Aorta (tissue), 5 donors: ENCODE results near the gene ENHO. TPM values are rescaled to one million over a fixed set of nuclear protein-coding genes. Genes with fewer than 3 reads are reported as not detected.

Experiments
- ATAC-seq: fragments of 200-7000 bp; cut with Tn5 transposase; one replicate; pipeline ENCODE4 v1.9.1; 2022; ENCODE audit warnings: moderate library complexity; ENCODE audit not compliant: low FRiP score
- DNase-seq, 2 donors: peaks; one replicate each; pipeline ENCODE4 v3.0.0-alpha.2; 2020
- H3K27ac ChIP-seq, 2 donors: one replicate each; pipeline ENCODE4 v1.5.1; 2013; ENCODE audit warnings: low read length in 2 of 2, mild to moderate bottlenecking in 2 of 2, moderate library complexity in 2 of 2, control low read depth in 1 of 2, inconsistent platforms in 1 of 2, low read depth in 1 of 2
- H3K27me3 ChIP-seq, 2 donors: one replicate each; pipeline ENCODE4 v1.6.1; 2013; ENCODE audit warnings: control low read depth in 1 of 2, low read length in 1 of 2, mild to moderate bottlenecking in 1 of 2, moderate library complexity in 1 of 2; ENCODE audit not compliant: insufficient read depth in 2 of 2, control insufficient read depth in 1 of 2
- H3K36me3 ChIP-seq, 2 donors: one replicate each; pipeline ENCODE4 v1.6.1; 2013; ENCODE audit warnings: control low read depth in 1 of 2, low read length in 1 of 2, mild to moderate bottlenecking in 1 of 2; ENCODE audit not compliant: insufficient read depth in 2 of 2, control insufficient read depth in 1 of 2
- H3K4me1 ChIP-seq, 2 donors: one replicate each; pipeline ENCODE4 v1.6.1; 2013; ENCODE audit warnings: low read length in 2 of 2, control low read depth in 1 of 2, mild to moderate bottlenecking in 1 of 2, moderate library complexity in 1 of 2; ENCODE audit not compliant: insufficient read depth in 2 of 2, control insufficient read depth in 1 of 2
- H3K4me3 ChIP-seq, 2 donors: one replicate each; pipeline ENCODE4 v1.5.1; 2013; ENCODE audit warnings: low read length in 2 of 2, control low read depth in 1 of 2, mild to moderate bottlenecking in 1 of 2
- H3K9me3 ChIP-seq: one replicate; pipeline ENCODE4 v1.6.1; 2013; ENCODE audit warnings: mild to moderate bottlenecking, low read length; ENCODE audit not compliant: control insufficient read depth
- WGBS, 2 donors: extraction: QIAGEN DNeasy Blood & Tissue Kit; methylation state at CpG; one replicate each; pipeline ENCODE4 v1.1.7; 2013; 5-methylcytosine and 5-hydroxymethylcytosine counted together
- intact Hi-C, 2 donors: fragments of 100-400 bp; cut with DNase I; formaldehyde crosslinking; loops; one replicate each; pipeline versions ENCODE4 v1.14.2 to v1.15.0; 2022
- polyA plus RNA-seq, 2 donors: library from polyadenylated mRNA; stranded (reverse); fragments of 200-250 nt; gene quantifications; one replicate each; pipeline ENCODE4 v1.2.3, GENCODE V29; 2013
- total RNA-seq, 2 donors: library from RNA; stranded (reverse); fragmentation: NEBNext Ultra II Directional; extraction: Animal tissue kit (Norgen Biotek cat#: 25700); gene quantifications; one replicate each; pipeline ENCODE4 v1.2.1, GENCODE V29; 2021
- donor health status: healthy with polysubstance abuse.
- donor health status: Bipolar disorder and iron deficiency.
- donor health status: DM: no; HTN: no; CAD: no.
- donor health status: DM: no; HTN: no; CAD: no.
- donor health status: DM: yes; HTN: yes; CAD: no.

The ENHO gene
- total and polyA plus RNA-seq, 4 donors = not detected

GRCh38 chr9:34500623-34501267 is 22.0 kb downstream of the ENHO start:
- no peaks in the 10 kb centered on the region for H3K4me1 ChIP-seq
- H3K9me3 ChIP-seq = no peaks in the 10 kb centered on the region
- H3K27ac ChIP-seq = no peak overlapping the region
- H3K27me3 ChIP-seq = no peaks in the 10 kb centered on the region
- ATAC-seq = peak; percentile 73
- no peaks in the 10 kb centered on the region for H3K36me3 ChIP-seq
- H3K4me3 ChIP-seq = no peak overlapping the region
- DNase-seq = peak; percentile 49 to 84
- intact Hi-C loops = loop anchor here (1.0 to 5.0 kb wide), 5 partner anchors 43 to 102 kb away; partner anchors contain the start of genes DNAI1 (in 1 of the 2) and FAM219A (in 1 of the 2)
- WGBS, 2 donors = 0 to 2% methylated on average over 6 of the region's 6 CpGs

GRCh38 chr9:34499076-34499475 is 23.7 kb downstream of the ENHO start:
- Histone ChIP-seq H3K4me3 (no peak overlapping the region), H3K9me3 (no peaks in the 10 kb centered on the region), H3K27ac (no peak overlapping the region), H3K4me1 (no peaks in the 10 kb centered on the region), H3K36me3 (no peaks in the 10 kb centered on the region), H3K27me3 (no peaks in the 10 kb centered on the region)
- DNase-seq (no peak), ATAC-seq (no peak)
- intact Hi-C loops = loop anchor here in 1 of 2 donors (5.0 kb wide), 1 partner anchor 97 kb away; no protein-coding TSS in a partner anchor
- 86 to 87% methylated on average over 2 of the region's 2 CpGs for WGBS, 2 donors

GRCh38 chr9:34498553-34498952 is 24.2 kb downstream of the ENHO start:
- WGBS, 2 donors = 32% methylated on average over 3 of the region's 3 CpGs
- intact Hi-C loops = loop anchor here in 1 of 2 donors (5.0 kb wide), 1 partner anchor 96 kb away; no protein-coding TSS in a partner anchor
- no peak for ATAC-seq

GRCh38 chr9:34496149-34496712 is 26.6 kb downstream of the ENHO start:
- H3K27me3 ChIP-seq = no peaks in the 10 kb centered on the region
- H3K27ac ChIP-seq = no peak overlapping the region
- WGBS, 2 donors = 84 to 88% methylated on average over 6 of the region's 6 CpGs
- no peaks in the 10 kb centered on the region for H3K4me1 ChIP-seq
- no peaks in the 10 kb centered on the region for H3K9me3 ChIP-seq
- intact Hi-C loops = loop anchor here in 1 of 2 donors (5.0 kb wide), 1 partner anchor 94 kb away; no protein-coding TSS in a partner anchor
- DNase-seq (no peak), ATAC-seq (no peak)
- H3K4me3 ChIP-seq = no peak overlapping the region
- H3K36me3 ChIP-seq = no peaks in the 10 kb centered on the region

More at GRCh38 chr9:34498553-34498952, 24.2 kb downstream of the ENHO start:
- H3K27me3 ChIP-seq = no peaks in the 10 kb centered on the region
- no peak overlapping the region for H3K27ac ChIP-seq
- no peaks in the 10 kb centered on the region for H3K36me3 ChIP-seq
- no peak overlapping the region for H3K4me3 ChIP-seq
- DNase-seq = no peak
- H3K4me1 ChIP-seq = no peaks in the 10 kb centered on the region
- no peaks in the 10 kb centered on the region for H3K9me3 ChIP-seq

GRCh38 chr9:34493972-34494535 is 28.7 kb downstream of the ENHO start:
- Histone ChIP-seq H3K36me3 (no peaks in the 10 kb centered on the region), H3K4me1 (no peaks in the 10 kb centered on the region), H3K27ac (no peak overlapping the region), H3K4me3 (no peak overlapping the region), H3K9me3 (no peaks in the 10 kb centered on the region), H3K27me3 (no peaks in the 10 kb centered on the region)
- DNase-seq = peak in 1 of 2 donors; percentile 68
- ATAC-seq = no peak
- intact Hi-C loops = no loop called here
- 32 to 35% methylated on average over 8 of the region's 8 CpGs for WGBS, 2 donors

- Histone ChIP-seq H3K27me3 (no peaks in the 10 kb centered on the region), H3K4me1 (no peaks in the 10 kb centered on the region), H3K36me3 (no peaks in the 10 kb centered on the region), H3K27ac (no peak overlapping the region), H3K9me3 (no peaks in the 10 kb centered on the region), H3K4me3 (no peak overlapping the region)
- 21 to 34% methylated on average over 2 of the region's 2 CpGs for WGBS, 2 donors
- intact Hi-C loops = no loop called here
- DNase-seq = no peak
- ATAC-seq = no peak
Observed at GRCh38 chr9:34492051-34492450, 30.7 kb downstream of the ENHO start.

- 55 to 63% methylated on average over 2 of the region's 2 CpGs for WGBS, 2 donors
- ATAC-seq (no peak), DNase-seq (no peak)
- Histone ChIP-seq H3K27me3 (no peaks in the 10 kb centered on the region), H3K27ac (no peak overlapping the region), H3K36me3 (no peaks in the 10 kb centered on the region), H3K4me1 (no peaks in the 10 kb centered on the region), H3K9me3 (no peaks in the 10 kb centered on the region), H3K4me3 (no peak overlapping the region)
- intact Hi-C loops = no loop called here
Observed at GRCh38 chr9:34491596-34491995, 31.2 kb downstream of the ENHO start.

- intact Hi-C loops = no loop called here
- no peaks in the 10 kb centered on the region for H3K27me3 ChIP-seq
Observed at GRCh38 chr9:34490760-34491159, 32.0 kb downstream of the ENHO start.

GRCh38 chr9:34490360-34490759 is 32.4 kb downstream of the ENHO start:
- H3K4me3 ChIP-seq = no peak overlapping the region
- DNase-seq = no peak
- intact Hi-C loops = no loop called here
- no peaks in the 10 kb centered on the region for H3K27me3 ChIP-seq
- no peak overlapping the region for H3K27ac ChIP-seq
- H3K9me3 ChIP-seq = no peaks in the 10 kb centered on the region
- no peak for ATAC-seq
- no peaks in the 10 kb centered on the region for H3K4me1 ChIP-seq
- H3K36me3 ChIP-seq = no peaks in the 10 kb centered on the region
- WGBS, 2 donors = 69 to 75% methylated on average over 1 of the region's 1 CpG

More at GRCh38 chr9:34490760-34491159, 32.0 kb downstream of the ENHO start:
- Histone ChIP-seq H3K36me3 (no peaks in the 10 kb centered on the region), H3K27ac (no peak overlapping the region), H3K9me3 (no peaks in the 10 kb centered on the region), H3K4me3 (no peak overlapping the region), H3K4me1 (no peaks in the 10 kb centered on the region)
- DNase-seq = no peak
- ATAC-seq = no peak
- 58 to 75% methylated on average over 3 of the region's 3 CpGs for WGBS, 2 donors
